HG02759 (cell line): Measurements from ENCODE around the gene AVPR2.

ENCODE experiments used
- ATAC-seq: cut with Tn5 transposase; IDR thresholded peaks from one replicate; pipeline ENCODE4 v1.9.1; 2021; ENCODE audit warnings: mild to moderate bottlenecking, moderate library complexity; ENCODE audit not compliant: unreplicated experiment

Gene AVPR2

DNA sequence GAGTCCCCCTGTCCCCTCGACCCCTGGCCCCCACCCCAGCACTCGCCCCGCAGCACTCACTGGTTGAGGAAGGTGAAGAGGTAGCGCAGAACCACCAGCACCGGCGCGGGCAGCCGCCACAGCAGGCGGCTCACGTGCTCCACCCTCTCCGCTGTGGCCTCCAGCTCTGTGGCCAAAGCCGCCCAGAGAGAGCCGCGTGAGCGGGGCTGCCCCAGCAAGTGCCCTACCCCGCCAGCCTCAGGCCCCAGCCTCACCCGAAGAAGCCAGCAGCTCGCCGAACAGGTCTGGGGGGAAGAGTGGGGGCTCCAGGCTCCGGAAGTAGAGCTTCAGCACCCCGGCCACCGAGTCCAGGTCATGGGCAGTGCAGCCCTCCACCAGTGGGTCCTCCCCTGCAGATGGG, 6.0 kb downstream of the AVPR2 start:
- no peak for ATAC-seq

DNA sequence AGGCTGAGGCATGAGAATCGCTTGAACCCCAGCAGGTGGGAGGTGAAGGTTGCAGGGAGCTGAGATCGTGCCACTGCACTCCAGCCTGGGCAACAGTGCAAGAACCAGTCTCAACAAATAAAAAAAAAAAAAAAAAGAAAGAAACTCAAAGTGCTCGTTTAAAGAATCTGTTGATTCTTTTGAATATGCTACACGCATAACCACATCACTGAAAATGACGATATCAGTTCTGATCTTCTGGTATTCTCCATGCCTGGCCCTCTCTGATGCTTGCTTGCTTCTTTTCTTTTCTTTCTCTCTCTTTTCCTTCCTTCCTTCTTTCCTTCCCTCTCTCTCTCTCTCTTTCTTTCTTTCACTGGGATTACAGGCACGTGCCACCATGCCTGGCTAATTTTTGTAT, 7.3 kb downstream of the AVPR2 start:
- no peak for ATAC-seq

DNA sequence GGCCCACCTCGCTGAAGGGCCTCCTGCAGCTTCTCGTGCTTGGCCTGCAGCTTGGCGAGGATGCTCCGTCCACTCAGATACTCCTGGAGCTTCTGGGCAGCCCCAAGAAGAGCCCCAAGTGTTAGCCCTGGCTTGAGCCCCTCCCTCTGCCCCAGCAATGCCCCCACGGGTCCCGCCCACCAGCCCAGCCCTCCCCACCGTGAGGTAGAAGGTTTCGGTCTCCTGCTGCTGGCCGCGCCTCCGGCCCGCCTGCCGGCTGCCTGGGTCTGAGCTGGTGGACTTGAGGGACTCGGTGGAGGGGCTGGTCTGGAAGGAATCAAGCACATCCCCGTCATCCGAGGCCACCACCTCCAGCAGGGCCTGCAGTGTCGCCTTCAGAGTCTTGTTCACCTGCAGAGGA, 8.7 kb downstream of the AVPR2 start:
- no peak for ATAC-seq

DNA sequence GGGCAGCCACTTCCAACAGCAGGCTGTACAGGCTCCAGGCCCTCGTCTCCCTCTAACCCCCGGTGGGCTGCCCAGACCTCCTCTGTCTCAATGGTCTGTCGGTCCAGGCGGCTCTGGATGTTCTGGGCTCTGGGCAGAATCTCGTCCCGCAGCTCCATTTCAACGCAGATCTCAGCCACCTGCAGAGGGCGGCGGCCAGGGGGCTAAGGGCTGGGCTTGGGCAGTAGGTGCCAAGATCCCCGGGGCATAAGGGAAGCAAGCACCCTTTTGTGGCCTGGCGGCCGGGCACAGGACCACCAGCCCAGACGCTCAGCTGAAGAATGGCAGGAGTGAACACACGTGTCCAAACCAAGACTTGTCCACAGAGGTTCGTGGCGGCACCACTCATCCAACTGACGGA, 9.2 kb downstream of the AVPR2 start:
- no peak for ATAC-seq

DNA sequence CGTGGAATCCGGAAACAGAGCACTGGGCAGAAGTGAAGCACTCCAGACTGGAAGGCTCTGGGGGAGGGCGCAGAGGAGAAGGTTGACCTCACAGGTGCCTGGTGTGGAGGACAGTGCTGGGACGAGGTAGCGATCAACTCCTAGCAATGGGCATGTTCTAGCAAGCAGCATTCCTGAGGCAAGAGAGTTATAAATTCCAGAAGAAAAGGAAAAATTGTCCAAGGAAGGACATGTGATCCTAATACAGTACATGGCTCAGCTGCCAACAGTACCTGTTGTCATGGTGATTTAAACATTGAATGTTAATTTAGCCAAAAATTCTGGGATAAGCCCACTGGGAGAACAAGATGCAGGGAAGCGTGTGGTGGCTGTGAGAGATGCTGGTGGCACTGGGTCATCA, 13.4 kb downstream of the AVPR2 start:
- ATAC-seq: no peak

DNA sequence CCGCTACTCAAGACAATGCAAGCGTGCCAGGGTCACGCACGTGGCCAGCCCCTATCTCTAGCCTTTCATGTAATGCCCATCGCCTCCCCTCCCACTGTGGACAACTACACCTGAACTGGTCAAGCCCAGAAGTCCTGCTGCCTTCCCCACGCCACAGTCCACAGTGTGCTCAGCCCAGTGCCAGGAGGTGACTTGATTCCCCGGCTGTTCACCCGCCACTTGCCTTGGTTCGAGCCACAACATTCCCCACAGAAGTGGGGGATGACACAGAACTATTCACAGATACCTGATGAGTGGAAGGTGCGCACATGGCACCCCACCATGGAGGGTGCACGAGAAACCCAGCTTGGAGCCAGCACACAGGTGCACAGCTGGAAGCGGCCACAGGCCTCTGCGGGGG, 14.8 kb downstream of the AVPR2 start:
- no peak for ATAC-seq

DNA sequence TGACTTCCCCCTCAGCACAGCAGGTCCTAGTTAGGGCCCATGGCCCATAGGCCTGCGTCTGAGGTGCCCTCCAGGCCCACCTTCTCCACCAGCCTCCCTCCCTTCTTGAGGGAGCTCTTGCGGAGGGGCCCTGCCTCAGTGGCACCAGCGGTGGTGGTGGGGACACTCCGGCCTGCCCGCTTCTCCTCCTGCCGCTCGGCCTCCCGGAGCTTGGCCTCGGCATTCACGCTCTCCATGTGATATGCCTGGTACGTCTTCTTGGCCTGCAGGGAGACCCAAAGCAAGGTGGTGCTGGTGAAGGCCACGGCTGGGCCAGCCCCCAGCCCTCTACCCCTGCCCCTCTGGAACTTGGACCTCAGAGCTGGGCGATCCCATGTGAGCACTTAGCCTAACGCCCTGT, 16.1 kb downstream of the AVPR2 start:
- ATAC-seq: no peak

DNA sequence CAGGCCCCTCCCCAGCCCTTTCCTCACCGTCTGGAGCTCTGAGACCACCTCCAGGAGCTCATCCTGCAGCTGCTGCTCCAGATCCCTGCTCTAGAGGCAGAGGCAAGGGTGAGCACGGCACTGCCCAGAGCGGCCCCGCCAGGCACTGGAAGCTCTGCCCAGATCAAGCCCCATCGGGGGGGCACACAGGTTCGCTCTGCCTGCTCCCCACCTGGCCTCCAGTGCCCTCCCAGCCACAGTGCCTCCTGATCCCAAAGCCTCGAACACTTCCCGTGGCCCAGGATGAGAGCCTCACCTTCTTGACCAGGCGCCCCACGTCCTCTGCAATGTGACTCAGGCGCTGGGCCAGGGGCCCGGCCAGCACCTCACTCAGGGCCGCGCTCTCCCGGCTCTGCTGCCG, 16.6 kb downstream of the AVPR2 start:
- no peak for ATAC-seq

DNA sequence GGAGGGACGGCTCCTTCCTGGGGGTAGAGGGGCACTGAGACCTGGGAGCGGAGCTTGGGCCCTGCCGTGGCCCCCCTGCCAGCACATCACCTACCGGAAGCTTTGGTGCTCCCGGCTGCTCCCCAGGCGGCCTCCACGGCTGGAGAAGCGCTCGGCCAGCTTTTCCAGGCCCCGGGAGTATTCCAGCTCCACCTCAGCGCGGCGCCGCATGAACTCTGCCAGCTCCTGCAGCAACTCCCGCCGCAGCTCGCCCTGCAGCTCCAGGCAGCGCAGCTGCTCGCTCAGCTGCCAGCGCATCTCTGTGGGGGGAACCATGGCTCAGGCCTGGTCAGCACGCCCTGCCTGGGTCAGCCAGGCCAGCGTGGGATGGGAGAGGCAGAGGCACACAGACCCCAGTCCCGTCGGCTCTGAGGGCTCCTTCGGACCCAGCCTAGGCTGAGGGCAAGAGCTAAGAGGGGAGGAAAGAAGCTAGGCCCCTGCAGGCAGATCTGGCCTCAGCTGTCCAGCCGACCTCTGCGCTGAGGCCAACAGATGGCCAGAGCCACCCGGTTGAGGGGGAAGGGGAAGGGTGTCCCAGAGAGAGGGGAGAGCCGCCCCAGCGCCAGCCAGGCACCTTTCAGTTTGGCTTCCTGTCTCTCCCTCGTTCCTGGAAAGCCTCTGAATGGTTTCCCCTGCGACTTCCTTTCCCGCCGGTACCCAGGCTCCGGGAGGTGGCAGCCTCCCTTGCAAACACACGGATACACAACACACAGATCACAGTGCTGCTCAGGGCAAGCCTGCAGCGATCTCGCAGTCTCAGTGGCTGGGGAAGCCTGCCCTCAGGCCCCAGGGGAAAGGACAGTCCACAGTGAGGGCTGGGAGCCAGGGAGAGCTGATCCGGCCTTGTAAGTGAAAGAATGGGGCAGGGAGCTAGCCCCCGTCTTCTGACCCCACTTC, 17.3 kb downstream of the AVPR2 start:
- ATAC-seq: no peak

DNA sequence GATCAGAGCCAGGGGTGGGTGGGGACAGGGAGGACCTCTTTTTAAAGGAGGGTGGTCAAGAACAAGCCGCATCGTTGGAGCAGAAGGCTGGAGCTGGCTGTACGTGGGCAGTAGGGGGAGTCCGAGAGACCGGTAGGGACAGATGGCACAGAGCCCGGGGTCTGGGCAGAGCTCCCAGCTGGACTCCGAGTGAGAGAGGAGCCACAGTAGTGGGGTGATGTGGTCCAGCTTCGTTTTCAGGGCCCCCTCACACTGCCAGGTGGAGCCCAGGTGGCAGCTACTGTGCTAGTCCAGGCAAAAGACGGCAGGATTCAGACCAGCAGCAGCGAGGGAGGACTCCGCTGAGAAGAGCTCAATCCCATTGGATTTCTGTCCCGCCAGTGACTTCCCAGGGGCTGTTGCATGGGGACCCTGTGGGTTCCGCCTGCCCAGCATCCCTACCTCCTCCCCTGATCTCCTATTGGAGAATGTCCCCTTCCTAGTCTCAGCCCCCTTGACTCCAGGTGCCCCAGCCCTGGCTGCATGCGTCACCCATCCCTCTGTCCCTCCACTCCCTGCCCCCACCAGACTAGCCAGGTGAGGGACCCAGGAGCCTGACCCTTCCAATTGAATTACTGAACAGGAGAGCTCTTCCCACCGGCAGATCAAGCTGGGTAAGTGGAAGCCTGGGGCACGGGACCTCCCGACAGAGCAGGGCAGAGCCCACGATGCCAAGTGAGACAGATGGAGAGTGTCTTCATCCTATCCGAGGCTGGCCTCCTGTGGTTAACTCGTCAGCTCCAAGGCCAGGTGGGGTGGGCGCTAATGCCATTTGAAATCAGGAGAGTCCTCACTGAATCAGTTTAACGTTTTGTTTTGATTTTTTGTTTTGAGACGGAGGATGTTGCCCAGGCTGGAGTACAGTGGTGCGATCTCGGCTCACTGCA, 18.7 kb downstream of the AVPR2 start:
- ATAC-seq: no peak

DNA sequence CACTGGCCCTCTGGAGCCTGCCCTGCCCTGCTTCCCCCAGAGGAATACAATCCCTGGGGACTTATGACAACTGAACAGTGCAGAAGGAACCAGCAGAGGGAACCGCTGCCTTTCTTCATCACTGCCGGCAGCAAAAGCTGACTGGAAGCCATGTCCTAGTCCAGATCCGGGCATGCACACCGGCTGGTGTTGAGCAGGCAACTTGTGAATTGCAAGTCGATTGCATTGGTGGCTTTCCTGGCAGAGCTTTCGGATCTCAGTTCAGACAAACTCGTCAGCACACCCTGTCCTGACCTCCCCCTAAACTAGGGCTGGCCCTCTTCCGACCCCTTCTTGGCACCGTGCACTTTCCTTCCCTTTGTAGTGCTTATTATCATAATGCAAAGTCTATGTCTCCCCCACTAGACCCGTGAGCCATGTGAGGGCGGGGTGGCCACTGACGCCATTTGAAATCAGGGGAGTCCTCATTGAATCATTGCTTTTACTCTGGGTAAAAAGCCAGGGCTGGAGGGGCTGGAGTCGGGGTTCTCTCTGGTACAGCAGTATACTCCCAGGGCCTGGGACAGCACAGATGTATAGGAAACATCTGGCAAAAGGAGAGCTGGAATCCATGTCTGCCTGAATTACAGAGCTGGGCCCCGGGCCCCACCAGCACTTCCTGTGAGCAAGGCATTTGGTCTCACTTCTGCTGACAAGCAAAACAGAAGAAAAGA, 19.8 kb downstream of the AVPR2 start:
- ATAC-seq: no peak

DNA sequence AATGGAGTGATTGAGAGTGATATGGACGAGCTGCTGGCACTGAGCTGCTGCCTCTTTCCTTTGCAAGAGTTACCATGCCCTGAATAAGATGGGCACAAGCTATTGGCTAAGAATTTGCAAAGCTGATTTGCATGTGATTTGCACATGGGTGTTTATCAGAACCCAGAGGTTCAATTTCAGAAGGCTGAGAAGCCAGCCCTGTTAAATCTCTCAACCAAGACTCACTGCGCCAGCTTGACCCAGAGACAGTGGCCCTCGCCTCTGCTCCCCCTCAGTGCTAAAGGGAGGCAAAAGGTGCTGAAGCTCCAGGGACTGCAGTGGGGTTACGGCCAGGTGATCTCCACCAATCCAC, 20.9 kb downstream of the AVPR2 start:
- no peak for ATAC-seq

DNA sequence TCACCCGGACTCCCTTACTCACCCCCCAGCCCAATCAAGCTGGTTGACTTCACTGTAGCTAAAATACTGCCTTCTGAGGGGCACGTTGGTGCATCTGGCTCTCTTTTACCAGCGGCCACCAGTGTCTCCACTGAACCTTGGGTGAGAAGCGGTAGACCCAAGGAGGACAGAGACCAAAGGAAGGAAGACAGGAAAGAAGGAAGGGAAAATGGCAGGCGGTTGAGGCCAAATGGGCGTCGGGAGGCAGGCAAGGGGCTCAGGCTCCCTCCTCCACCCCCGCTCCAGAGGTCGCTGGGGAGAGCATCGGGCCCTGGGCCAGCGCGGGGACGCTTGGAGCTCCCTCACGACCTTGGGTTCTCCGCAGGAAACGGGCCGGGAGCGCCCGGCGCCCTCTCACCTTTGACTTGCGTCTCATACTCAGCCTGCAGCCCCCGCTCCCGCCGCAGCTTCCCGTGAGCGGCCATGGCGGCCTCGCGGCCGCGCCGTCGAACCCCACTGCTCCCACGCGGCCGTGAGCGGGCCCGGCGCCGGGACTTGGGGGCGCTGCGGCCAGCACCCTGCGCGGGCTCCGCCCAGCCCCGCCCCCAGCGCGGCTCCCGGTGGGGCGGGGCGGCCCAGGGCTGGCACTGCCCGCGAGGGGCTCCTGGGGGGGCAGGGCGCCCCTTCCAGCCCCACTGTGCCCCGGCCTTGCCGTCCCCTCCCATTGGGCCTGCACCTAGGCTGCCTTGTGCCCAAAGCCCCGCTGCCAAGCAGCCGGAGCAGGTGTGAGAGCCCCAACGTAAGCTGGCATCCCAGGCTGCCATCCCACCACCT, 21.5 kb downstream of the AVPR2 start, which contains the start of gene ARHGAP4:
TSS of gene ARHGAP4 (minus strand) at position 526 of the 813 bp plus-strand sequence. CDS start at position 464, 62 bp downstream.
- peak; percentile 17 for ATAC-seq

DNA sequence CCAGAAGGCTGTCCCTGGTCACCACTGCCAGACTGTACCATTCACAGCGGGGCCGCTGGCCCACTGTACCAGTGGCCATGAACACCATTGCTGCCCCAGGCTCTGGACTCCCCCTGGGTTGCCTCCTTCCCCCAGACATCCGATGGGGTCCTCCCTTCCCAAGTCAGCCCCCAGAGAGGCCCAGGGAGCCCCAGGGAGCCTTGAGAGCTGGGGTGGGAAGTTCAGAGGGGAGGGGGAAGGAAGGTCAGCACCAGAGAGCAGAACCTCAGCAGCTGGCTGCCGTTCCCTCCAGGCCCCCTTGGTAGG, 22.0 kb downstream of the AVPR2 start:
- no peak for ATAC-seq

DNA sequence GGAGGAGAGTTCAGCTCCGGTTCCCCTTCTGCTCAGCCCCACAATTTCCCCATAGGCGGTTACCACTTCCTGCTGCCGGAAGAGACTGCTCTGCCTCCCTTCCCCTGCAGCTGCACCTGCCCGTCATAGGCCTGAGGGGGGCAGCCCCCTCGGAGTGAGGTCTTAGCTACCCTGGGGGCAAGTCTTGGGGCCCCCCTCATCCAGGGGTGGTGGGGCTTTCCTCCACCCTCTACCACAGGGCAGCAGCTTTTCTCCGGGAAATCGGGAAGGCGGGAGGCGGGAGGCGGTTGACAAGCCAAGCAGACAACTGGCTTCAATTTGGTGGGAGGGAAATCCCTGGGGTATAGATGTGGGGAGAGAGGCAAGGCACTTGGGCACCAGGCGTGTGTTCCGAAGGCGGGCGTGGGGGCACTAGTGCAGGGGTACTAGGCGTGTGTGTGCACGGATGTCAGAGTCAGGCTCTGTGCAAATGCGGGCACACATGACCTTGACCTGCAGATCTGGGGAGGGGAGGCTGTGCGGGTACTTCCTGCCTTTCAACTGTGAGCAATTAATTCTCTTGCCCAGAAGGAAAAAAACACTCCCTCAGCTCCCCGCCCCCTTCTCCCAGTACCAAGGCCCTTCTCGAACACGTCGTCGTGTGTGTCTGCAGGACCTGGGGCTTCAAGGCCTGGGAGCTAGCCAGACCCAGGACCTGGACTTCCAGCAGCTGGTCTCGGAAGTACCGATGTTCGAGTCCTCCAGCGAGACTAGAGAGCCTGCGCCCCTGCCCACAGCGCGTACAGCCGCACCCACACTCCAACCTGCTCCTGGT, 22.6 kb downstream of the AVPR2 start:
- peak; percentile 36 for ATAC-seq

DNA sequence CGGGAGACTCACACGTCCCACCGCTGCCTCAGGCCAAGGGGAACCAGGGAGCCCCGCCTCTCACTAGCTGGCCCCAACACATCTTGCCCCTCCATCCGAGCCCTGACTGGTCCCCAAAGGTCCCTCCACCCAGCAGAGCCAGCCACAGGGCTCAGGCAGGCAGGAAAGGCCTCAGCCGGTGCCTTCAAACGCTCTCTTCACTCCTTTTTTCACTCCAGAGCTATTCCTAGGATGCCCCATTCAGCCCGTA, 23.1 kb downstream of the AVPR2 start:
- ATAC-seq: no peak

DNA sequence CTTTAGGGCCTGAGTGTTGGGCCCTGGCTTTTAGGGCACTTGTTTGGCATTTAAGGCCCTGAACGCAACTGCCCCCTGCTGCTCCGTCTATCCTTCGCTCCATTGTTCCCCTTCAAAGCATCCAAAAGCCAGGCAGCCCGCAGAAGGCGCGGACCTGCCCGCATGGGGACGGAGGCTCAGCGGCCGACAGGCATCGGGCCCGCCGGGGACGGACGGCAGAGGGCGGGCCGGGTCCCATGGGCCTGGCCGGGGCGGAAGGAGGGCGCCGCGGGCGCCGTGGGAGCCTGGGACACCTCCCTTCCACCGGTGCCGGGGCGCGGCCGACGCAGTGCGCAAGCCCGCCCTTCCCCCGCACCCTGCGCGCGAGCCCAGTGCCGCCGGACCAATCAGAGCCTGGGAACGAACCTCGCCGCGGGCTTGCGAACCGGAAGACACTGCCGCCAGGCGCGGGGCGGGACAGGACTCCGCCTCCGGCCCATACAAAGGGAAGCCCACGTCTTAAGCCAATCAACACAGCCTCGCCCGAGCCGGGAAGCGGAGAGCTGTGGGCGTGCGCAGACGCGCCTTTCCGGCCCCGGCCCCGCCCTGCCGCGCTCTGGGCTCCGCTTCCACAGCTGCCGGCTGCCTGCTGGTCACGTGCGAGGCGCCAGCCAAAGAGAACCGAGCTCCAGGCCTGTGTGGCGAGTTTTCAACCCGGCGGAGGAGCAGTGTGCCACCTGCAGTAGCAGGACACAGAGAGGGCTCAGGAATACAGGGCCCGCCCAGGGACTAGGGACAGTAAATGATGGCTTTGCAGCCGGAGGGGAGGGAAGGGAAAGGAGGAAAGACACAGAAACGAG, 23.7 kb downstream of the AVPR2 start:
- ATAC-seq: peak; percentile 71

DNA sequence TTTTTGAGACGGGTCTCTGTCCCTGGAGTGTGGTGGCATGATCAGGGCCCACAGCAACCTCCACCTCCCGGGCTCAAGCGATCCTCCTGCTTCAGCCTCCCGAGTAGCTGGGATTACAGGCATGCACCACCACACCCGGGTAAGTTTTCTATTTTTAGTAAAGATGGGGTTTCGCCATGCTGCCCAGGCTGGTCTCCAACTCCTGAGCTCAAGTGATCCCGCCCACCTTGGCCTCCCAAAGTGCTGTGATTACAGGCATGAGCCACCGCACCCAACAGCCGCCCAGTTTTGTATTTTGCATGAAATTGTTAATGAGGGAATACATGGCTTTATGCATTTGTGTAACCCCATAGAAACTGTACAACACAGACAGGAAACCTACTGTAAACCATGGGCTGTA, 24.4 kb downstream of the AVPR2 start:
- no peak for ATAC-seq

DNA sequence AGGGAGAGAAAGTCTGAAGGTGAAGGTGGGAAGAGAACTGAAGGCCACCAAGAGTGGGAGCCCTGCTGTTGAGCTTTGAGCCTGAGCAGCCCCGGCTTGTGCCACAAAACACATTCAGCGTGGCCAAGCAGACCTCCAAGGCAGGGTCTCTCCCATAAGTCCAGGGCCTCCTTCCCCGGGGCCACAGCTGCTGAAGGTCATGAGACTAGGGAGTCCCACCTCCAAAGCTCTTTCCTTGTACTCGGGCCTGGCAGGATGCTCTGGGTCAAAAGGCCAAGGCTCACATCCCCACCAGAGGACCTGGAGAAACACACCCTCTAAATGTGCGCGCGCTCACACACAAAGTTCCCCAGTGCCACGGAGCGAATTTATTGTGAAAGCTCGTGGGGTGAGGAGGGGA, 25.1 kb downstream of the AVPR2 start:
- ATAC-seq: no peak
